Transverse colon (tissue), 3 donors: ENCODE results near the gene FMNL2.

Experiments
- CTCF ChIP-seq, 5 experiments: fragments of 200-600 bp in 3 of 5; fragments of 450-650 bp in 2 of 5; sonication (generic) in 3 of 5; IDR thresholded peaks; 1 replicate in 2 of 5; 2 replicates in 3 of 5; pipeline ENCODE4 v1.5.1; 2016 to 2017; ENCODE audit warnings: antibody characterized with exemption in 5 of 5, inconsistent platforms in 3 of 5, mild to moderate bottlenecking in 2 of 5, moderate library complexity in 1 of 5
- EP300 ChIP-seq: sonication (generic); formaldehyde crosslinking; IDR thresholded peaks from one replicate; pipeline ENCODE4 v1.6.1; 2017; ENCODE audit warnings: antibody characterized with exemption, low read depth

DNA sequence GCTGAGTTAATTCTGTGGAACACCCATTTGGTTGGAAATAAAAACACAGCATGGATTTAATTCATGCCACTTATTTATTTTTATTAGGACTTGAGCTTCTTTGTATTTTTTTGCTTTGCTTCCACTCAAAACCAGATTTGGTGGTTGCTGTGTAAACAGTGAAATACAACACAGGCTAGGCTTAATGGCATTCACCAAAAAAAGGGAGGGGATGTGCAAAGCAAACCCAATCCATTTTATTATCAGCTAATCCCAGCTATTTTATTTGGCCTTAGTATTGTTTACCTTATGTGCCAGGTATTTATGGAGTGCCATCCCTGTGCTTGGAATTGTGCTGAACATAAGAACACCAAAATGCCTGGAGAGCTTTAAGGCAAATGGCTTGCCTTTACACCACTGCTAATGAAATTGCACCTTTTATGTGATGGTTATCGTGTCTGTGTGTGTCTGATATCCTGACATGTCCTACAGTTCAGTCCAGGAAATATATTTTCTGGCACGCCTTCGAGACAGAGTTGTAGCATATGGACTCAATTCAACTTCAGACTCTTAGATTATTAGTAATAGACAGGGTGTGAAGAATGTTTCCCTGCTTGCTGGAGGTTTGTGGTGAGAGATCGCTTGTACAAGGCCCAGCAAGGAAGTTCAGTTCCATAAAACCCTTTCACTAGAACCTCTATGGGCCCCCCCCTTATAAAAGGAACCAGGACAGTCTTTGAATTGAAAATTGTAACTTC, 282.6 kb downstream of the FMNL2 start:
- no peak for TF ChIP-seq CTCF (IDR thresholded peaks at IDR 0.05)
- TF ChIP-seq EP300: no peak
